HG03457 (cell line): ENCODE measurements around the gene WASF2.
"Not testable (repeated sequence)": the region's sequence is repeated elsewhere in the genome, so short reads cannot be mapped to it uniquely, and the experiment has no call there.

ENCODE experiments used
- ATAC-seq: cut with Tn5 transposase; IDR thresholded peaks from one replicate; pipeline ENCODE4 v1.9.1; 2021; ENCODE audit warnings: moderate number of reproducible peaks; ENCODE audit not compliant: unreplicated experiment

The WASF2 gene

DNA sequence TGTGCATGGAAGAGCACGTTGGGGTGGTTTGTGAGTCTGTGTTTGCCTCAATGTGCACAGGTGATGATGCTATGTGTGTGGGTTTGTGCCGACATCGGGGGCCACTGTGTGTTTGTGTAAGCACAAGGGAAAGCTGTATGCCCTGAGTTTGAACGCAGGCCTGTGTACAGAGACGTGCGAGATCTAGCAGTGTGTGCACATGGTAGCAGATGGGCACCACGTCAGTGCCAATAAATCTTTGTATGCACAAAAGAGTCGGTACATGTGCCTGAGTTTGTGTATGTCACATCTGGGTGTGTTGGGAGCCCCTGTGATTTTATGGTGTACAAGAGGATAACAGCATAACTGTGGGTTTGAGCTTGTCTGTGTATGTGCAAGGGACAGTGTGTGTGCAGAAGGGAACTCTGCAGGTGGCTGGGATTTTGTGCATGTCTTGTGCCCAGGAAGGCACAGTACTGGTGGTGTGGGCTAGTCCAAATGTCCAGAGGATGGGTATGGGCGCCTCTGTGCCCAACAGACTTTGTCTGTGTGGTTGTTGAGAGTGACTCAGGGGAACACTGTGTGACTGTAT lies 32.0 kb upstream of the WASF2 start:
- ATAC-seq = no peak

GRCh38 chr1:27521336-27521831 lies 31.4 kb upstream of the WASF2 start:
- no peak for ATAC-seq

DNA sequence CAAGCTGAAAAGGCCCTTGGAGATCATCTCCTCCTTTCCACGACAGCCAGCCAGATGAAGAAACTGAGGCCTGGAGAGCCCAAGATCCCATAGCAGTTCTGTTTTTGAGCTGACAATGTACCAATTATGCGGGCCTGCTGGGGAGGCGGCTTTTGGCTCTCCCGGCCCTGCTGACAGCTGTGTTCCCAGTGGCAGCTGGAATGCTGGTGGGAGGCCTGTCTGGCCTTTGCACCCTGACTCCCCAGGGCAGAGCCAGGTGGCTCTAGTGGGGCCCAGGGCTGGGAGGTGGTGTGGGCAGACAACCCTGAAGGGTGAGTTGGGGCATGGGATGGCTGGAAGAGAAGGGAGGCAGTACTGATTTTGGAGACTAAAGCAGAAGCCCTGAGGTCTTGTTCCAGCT lies 30.7 kb upstream of the WASF2 start:
- ATAC-seq = no peak

DNA sequence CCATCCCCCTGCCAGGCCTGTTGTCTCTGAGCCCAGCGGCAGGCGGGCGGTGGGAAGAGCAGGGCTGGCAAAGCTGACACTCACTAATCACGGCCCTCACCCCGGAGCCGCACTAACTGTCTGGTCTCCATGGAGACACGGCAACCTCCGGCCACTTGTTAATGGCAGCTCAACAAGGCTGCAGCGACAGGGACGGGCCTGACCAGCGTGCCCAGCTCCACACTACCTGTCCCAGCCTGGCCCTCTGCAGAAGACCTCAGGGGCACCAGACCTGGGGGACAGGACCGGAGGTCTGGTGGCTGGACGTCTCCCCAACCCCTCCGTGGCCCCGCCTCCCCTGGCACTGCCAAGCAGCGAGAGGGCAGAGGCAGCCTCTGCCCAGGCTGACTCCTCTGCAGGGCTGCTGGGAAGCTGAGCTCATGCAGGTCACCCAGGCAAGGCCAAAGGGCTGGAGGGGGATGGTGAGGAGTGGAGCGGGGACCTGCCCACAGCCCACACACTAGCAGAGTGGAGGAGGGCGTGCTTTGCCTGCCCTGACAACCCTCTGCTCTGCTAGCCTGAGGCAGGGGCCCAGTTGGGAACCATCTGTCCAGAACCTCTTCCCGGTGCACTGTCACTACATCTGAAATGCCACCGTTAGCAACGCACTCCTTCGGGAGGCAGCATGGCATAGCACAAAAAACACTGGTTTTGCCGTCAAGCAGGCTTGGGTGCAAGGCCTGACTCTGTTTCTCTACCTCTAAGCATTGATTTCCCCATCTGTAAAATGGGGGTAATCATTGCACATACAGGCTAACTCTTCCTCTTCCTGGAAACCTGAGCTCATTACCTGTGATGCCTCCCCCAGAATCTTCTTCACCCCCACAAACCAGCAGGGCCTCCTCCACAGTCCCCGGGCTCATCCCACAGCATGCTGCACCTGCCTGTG lies 29.6 kb upstream of the WASF2 start:
- ATAC-seq = no peak

GRCh38 chr1:27518808-27519207 lies 28.8 kb upstream of the WASF2 start:
- ATAC-seq = no peak

- ATAC-seq = no peak
Measured at GRCh38 chr1:27517907-27518718, 28.1 kb upstream of the WASF2 start.

DNA sequence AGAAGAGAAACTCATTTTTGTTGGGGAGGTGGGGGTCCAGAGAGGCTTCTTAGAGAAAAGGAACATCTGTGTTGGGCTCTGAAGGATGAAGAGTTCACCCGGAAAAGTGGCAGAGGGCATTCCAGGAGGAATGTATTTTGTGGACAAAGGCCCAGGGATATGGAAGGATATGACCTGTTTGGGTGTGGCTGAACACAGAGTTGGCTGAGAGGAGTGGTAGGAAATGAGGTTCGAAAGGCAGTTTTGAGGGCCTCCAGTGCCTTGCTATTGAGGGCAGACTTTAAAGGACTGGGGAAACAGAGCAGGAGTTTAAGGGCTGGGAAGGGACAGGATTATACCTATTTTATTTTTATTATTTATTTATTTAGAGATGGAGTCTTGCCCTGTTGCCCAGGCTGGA lies 27.3 kb upstream of the WASF2 start:
- ATAC-seq = no peak

- no peak for ATAC-seq
Measured at GRCh38 chr1:27515626-27516025, 25.7 kb upstream of the WASF2 start.

GRCh38 chr1:27513958-27514357 lies 24.0 kb upstream of the WASF2 start:
- no peak for ATAC-seq

- no peak for ATAC-seq
Measured at GRCh38 chr1:27513528-27513927, 23.6 kb upstream of the WASF2 start.

DNA sequence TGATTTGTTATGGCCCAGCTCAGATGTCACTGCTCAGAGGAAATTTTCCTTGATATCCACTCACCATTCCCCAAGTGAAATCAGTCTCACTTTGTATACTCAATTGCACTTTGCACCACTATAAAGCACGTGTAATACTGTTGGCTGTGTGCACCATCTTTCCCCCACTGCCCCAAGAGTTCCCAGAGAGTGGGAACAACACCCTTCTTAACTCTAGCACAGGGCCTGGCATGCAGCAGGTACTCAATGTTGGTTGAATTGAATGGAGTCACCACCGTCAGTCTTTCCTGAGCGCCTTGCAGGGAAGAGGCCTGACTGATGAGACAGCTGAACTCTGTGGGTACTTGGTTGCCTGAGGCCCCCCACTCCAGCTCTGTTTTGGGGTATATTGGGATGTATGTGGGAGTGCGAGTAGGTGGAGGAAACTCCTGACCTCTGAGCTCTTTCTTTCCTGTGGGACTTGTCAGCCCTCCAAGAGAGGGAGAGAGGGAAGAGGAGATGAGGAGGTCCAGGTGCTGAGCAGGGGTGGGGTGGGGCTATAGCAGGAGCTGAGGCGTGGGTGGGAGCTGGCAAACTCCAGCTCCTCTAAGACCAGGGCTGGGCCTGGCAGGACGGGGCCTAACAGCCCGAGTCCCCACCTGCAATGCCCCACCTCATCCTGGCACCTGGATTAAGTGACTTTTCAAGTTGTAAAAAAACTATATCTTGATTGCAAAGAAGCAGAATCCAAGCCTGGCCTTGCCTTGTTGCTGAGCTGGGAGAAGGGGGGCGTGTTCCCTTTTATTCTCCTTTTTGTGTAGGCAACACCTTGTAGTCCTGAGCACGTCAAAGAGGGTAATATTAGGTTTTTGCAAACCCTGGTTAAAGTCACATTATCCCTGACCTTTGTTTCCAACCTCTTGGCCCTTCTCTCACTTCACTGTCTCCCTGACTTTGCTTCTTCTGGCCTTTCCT lies 19.4 kb upstream of the WASF2 start:
- no peak for ATAC-seq

DNA sequence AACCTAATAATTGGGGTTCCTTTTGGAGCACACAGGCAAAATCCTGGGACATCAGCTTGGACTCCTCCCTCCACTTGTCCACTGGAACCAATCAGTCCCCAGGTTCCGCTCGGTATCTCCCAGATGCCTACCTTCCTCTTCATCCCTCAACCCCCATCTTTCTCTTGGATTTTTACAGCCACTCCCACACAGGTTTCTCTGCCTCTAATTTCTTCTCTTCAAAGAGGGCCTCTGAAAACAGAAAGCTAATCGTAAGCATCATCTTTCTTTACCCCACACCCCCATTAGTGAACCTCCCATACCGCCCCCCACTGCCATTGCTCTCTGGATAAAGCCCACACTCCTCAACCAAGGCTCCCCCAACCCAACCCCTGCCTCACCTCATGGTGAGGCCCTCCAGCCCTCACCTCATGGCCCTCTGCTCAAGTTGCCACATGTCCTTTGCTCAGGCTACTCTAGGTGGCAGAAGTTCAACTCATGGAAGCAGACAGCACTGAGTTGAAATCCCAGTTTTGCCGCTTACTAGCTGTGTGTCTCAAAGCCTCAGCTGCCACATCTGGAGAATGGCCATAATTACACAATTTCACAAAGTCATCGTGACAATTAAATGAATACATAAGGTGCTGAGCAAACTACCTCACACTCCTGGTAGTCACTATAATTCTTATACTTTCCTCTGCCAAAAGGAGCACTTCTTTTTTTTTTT lies 18.1 kb upstream of the WASF2 start:
- ATAC-seq = no peak

- no peak for ATAC-seq
Measured at GRCh38 chr1:27506703-27507102, 16.7 kb upstream of the WASF2 start.

- no peak for ATAC-seq
Measured at GRCh38 chr1:27505420-27505680, 15.4 kb upstream of the WASF2 start.

- ATAC-seq = no peak
Measured at GRCh38 chr1:27504588-27505419, 14.8 kb upstream of the WASF2 start.

DNA sequence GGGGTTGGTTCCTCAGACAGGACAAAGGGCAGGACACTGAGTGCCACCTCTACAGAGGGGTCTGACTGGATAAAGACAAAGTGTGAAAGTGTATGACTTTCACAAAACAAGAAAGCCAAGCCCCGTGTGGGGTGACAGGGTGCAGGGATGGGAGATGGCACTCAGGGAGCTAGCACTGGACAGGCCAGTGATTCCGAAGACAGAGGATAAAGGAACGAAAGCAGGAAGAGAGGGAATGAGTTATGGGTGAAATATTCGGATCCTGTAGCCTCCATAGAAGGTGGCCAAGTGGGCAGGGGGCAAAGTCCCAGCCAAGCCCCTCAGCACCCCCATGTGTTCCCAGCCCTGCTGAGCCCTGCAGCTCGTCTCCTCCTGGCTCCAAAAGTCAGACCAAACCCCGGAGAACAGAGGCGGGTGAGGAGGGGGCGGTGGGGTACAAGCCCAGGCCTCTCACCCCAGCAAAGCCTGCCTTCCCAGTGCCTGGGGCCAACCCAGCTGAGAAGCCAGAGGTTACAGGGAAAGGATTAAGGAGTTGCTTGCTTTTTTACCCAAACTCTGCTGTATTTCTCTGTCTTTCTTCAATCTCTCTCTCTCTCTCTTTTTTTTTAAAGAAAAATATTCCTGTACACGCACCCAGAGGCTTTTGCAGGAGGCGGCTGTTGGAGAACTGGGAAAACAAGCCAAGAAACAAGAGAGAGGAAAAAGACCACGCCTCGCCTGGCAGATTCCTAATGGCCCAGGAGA lies 14.0 kb upstream of the WASF2 start:
- ATAC-seq = no peak

- ATAC-seq = no peak
Measured at GRCh38 chr1:27503033-27503432, 13.1 kb upstream of the WASF2 start.

- ATAC-seq = not testable (repeated sequence)
Measured at GRCh38 chr1:27501159-27501558, 11.2 kb upstream of the WASF2 start.
